Fibroblast of skin of right biceps (primary cell): ENCODE data around the gene SLC17A1.

Source experiments
- DNase-seq: peaks from one replicate; pipeline ENCODE4 v3.0.0-alpha.2; 2013

SLC17A1 gene

GRCh38 chr6:25830458-25830857 lies 1.4 kb downstream of the SLC17A1 start:
- no peak for DNase-seq

DNA sequence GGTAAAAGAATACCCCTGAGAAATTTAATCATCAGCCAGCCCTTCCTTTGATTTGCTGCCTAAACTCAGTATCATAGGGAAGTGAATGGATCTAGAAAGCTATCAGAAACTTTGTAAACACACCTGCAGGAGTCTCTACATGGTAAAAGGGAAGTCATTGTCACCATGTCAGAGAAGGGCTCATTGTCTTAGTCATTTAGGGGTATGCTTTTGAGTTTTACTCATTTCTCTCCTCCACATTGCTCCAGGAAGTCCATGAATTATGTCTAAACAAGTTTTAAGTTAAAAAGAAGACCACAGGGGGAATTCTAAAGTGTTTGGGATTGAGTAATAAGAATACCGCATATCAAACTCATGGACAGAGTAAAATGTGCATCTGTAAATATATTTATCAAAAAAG lies 2.5 kb downstream of the SLC17A1 start:
- DNase-seq: no peak

- DNase-seq: no peak
Observed at GRCh38 chr6:25821341-25821740, 10.5 kb downstream of the SLC17A1 start.

DNA sequence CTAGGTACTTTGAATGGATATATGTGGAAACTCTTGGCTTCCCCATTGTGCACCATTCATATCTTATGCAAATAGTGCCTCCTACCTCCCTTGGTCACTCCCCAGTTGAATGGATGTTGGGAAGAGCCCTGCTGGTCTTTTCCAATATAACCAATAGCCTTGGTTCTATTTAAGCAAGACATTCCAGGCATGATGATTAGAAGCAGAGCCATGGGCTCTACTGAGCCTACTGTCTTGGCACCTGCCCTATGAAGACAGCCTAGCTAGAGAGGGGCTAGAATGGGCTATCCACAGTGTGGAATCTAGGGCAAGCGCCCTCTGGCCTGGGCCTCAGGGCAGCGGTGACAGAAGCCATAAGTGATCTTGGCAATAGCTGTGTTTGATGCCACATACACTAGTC lies 15.6 kb downstream of the SLC17A1 start:
- no peak for DNase-seq

DNA sequence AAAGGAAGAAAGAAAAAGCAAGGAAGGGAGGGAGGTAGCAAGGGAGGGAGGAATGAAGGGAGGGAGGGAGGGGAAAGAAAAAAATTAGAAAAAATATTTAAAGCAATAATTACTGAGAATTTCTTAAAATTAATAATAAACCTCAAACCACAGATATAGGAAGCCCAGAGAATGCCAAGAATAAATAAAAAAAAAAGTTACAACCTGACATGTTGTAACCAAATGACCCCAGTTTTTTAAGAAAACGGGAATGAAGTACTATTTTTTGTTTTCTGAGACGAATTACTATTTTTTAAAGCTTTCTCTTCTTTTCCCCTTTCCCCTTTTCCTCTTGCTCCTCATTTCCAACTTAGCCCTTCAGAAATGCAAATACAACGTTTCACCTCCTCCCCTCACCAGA lies 16.7 kb downstream of the SLC17A1 start:
- no peak for DNase-seq

- DNase-seq: no peak
Observed at GRCh38 chr6:25804804-25805203, 27.0 kb downstream of the SLC17A1 start.

DNA sequence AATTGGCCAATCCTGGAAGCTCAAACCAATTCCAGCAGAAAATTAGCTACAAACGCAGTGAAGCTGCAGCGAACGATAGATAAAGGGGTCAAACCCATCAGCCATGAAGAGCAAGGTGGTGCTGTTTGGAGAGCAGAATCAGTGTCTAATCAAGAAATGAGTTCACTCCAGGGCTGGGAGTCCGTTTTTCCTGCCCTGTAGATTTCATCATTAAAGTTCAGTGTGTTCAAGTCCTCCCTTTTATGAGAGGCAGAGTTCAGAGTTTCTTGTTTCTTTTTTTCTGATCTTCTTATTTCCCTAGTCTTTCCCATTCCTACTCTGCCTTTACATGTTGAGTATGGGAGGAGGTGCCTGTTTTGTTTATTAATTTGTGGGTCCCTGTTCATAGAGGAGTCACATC lies 30.4 kb downstream of the SLC17A1 start:
- no peak for DNase-seq

DNA sequence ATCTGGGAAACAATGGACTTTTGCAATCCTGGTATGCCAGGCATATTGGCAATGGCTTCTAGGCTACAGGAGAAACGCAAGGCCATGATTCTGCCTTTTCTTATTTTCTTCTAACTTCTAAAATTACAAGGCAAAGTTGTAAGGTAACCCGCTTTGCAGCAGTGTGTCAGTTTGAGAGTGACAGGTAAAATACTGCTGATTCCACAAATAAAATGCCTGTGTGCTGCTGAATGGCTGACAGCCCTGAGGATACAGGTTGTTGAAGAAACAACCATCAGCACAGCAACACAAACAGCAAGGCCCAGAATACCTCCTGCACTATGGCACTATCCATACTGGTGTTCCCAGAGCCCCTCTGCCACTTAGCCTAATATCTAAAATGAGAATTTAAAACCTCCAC lies 37.1 kb downstream of the SLC17A1 start:
- no peak for DNase-seq

DNA sequence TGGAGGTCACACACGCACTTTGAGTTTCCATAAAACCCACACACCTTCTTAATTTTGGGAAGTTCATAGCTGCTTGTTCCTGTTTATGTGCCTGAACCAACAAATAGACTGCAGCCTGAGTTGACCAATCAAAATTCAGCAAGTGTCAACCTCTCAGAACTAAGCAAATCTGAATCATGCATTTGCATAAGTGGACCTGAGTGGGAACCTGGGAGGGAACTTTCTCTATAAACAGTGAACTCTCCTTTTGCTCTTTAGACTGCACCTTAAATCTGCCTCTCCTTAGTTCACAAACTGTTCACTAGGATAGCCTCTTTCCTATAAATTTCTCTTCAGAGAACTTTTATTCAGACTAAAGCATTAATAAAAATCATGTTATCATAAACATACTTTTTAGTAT lies 37.9 kb downstream of the SLC17A1 start:
- no peak for DNase-seq

GRCh38 chr6:25792016-25792415 lies 39.8 kb downstream of the SLC17A1 start:
- no peak for DNase-seq

DNA sequence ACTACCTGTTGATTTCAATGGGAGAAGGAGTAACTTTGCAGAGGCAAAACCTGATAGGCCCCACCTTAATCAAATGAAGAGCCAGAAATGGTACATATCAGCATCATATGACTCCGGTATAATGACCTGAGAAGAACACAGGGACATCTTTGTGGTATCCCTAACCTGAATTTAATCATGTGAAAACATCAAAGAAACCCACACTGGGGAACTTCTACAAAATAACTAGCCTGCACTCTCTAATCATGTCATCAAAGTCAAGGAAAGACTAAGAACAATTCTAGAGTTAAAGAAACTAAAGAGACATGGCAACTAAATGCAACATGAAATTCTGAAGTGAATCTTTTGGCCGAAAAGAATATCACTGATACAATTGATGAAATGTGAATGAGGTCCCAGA lies 42.4 kb downstream of the SLC17A1 start:
- no peak for DNase-seq

DNA sequence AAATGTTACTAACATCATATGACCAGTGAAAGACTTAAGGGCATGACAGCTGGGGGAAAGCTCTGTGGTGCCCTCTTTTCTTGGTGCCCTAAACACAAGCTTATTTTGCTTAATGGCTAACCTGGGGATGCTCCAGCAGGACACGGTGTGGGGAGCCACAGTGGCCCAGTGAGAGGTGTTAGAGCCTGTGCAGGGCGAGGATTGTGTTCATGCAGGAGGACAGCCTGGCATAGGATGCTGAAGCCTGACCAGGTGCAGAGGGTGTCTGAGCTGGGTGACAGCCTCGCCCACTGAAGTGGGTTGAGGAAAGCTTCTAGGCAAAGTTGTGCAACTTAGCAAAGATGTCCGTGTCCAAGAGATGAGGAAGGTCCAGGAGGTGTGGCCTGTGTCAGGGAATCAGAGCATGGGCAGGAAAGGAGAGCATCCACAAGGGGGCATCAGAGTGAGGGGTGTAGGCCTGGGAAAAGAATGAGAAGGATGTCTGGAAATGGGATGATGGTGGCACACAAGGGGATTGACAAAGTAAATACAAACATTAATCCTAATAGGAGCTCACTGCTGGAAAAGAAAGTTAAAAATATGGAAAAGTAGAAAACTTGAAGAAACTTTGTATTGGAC lies 43.4 kb downstream of the SLC17A1 start:
- DNase-seq: peak; percentile 42

GRCh38 chr6:25787428-25787827 lies 44.4 kb downstream of the SLC17A1 start:
- no peak for DNase-seq

- no peak for DNase-seq
Observed at GRCh38 chr6:25781134-25781533, 50.7 kb downstream of the SLC17A1 start.

DNA sequence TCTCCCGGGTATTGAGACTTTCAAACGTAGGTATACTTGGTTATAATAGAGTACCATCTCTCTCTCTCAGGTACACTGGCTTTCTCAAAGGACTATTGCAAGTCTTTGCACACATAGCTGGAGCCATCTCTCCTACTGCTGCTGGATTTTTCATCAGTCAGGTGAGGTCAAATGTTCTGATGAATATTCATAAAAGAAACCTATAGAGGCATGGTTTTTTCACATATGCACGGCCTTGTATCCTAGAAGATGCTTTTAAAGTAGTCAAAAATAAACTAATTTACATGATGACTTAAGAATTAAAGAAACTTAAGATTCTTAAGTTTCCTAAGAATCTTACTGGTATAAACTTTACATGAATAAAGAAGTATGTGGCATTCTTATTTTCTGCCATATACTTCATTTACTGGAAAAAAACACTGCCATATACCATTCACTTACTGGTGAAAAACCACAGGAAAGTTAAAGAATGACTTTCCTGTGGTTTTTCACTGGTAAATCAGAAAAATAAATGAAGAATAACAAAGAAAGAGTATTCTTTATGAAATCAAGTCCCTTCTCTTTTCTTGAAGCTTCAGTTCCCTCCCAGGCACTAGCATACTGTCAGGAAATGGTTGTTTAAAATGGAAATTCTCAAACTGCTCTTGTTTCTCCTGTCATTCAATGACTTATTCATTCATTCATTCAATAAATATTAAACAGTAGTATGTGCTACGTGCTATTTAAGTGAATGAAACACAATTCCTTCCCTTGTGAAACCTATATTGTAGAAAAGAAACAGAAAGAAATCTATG lies 53.8 kb downstream of the SLC17A1 start:
- no peak for DNase-seq

- DNase-seq: no peak
Observed at GRCh38 chr6:25777031-25777430, 54.8 kb downstream of the SLC17A1 start.

DNA sequence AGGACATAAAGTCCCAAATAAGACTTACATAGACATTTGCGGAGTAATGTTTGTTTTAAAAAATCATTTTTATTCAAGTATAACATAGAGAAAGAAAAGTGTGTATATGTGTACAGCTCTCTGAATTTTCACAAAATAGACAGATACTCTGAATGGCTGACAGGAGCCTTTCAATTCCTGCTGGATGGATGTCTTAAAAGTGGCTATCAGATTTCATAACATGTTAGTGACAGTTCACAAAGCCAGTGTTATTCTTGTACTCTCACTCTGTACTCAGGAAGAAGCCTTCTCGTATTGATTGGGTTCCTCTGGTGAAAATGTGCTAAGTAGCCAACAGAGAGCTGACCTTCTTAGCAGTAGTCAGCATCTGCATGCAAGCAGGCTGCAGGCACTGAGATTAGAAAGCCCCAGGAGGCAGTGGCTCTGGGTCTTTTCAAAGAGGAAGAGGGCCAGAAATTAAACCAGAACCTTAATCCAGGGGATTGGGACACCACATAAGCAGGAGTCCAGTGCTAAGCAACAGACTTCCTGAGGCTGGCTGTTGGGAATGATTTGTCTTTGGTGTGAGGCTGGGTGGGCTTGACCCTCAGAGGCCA lies 57.6 kb downstream of the SLC17A1 start:
- no peak for DNase-seq

- DNase-seq: no peak
Observed at GRCh38 chr6:25769983-25770382, 61.9 kb downstream of the SLC17A1 start.

DNA sequence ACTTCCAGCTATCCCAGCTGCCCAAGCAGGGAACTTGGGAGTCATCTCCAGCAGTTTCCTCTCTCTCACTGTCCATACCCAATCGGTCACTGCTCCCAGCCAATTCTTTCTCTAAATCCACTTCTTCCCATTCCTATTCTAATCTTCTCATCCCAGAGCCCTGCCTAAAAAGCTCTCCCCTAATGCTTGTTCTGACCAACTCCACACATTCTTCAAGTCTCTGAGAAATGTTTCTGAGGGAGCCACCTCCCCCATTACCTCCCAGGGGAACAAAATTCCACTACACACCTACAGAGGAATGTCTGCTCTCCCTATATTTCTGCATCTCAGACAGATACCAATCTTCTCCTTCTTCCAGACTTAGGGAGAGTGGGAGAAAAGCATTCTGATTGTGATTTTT lies 63.3 kb downstream of the SLC17A1 start:
- DNase-seq: no peak

GRCh38 chr6:25764611-25765010 lies 67.2 kb downstream of the SLC17A1 start:
- no peak for DNase-seq

GRCh38 chr6:25757936-25758642 lies 73.8 kb downstream of the SLC17A1 start:
- DNase-seq: no peak

DNA sequence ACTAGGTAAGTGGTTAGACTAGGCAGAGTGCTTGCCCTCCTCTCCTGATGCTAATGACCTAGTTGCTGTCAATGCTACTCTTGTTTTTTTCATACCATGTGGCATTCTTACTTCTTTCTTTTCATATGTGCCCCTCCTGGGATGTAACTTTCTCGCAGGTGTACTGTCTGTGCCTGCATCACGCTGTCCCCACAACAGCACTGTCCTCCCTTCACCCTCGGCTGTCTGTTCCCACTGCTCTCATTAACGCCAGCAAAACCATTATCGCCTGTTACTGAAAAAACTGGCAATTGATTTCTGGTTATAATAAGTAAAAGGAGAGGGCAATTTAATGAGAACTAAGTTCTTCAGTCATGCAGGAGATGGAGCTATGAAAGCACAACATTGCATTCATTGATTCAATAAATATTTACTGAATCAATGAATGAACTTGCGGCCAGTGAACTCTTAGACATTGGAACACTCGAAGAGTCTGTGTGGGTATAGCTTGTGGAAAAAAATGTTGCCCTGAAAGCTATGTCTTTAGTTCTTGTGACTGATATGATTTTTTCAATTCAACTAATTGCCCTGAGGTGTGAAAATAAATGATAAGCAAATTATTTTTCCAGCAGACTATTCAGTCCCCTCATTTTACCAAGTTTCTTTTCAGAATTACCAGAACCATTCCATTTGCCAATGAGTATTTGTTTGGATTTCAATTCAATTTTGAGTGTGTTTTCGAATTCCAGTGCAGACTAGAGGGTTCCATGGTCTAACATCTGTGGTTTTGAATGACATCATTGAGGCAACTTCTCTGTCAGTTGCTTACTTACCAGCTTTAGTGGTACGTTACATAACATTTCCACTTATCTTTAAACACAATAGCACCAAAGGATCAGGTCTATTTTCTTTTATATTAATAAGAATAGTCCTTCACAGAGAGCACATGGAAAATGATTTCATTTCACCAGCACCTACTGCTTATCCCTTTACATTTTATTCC lies 75.2 kb downstream of the SLC17A1 start:
- DNase-seq: no peak

GRCh38 chr6:25755483-25755882 lies 76.4 kb downstream of the SLC17A1 start:
- DNase-seq: no peak
